Measurements from ENCODE around the gene TRAF4.

DNA sequence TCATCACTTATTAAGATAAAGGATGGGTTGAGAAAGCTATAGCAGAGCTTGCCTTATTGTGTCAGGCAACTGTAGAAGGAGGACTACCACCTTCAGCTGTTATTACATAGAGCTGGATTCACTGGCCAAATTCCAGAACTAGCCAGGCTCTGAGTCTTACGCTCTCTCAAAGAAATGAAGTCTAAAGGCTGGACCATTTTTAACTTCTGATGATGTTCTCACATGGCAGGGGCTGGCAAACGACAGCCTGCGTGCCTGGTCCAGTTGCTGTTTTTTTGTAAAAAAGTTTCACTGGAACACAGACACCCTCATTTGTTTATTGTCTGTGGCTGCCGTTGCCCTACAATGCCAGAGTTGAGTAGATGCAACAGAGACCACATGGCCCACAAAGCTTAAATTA is 21.2 kb downstream of the TRAF4 start:
- no peak for TF ChIP-seq GATA2 (IDR thresholded peaks at IDR 0.05; ENCODE audit: low read depth, low read length)
- no peak for TF ChIP-seq GATA3 (IDR thresholded peaks at IDR 0.05; ENCODE audit: low read depth, low read length)
